ENCODE results near the gene VPS50.

DNA sequence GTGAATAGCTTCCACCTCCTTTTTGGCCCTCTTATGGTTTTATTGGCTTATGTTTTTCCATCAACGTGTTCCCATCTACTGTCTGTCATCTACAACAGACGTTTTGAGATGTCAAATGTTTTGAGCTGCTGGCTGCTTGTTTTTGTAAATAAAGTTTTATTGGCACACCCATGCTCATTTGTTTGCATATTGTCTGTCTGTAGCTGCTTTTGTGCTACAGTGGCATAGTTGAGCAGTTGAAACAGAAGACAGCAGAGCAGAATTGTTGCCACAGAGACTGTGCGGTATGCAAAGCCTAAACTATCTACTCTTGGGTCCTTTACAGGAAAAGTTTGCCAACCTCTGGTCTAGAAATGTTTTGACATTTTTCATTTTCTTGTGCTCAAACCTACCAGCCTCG is 88.7 kb downstream of the VPS50 start:
- TF ChIP-seq CEBPB (IDR thresholded peaks at IDR 0.05) (no peak), YY1 (IDR thresholded peaks at IDR 0.05; ENCODE audit: low read depth) (no peak), CREB1 (IDR thresholded peaks at IDR 0.05; ENCODE audit: low read depth) (no peak), EP300 (IDR thresholded peaks at IDR 0.05; ENCODE audit: borderline replicate concordance) (no peak), MAX (IDR thresholded peaks at IDR 0.05) (no peak), RAD21 (IDR thresholded peaks at IDR 0.05; ENCODE audit: low read depth) (no peak), TCF12 (IDR thresholded peaks at IDR 0.05; ENCODE audit: low read depth) (no peak), TAF1 (IDR thresholded peaks at IDR 0.05; ENCODE audit: low read depth) (no peak), USF1 (IDR thresholded peaks at IDR 0.05) (no peak), TEAD4 (IDR thresholded peaks at IDR 0.05) (no peak), ZBTB7A (IDR thresholded peaks at IDR 0.05; ENCODE audit: low read depth) (no peak), EGR1 (IDR thresholded peaks at IDR 0.05) (no peak)
- TF ChIP-seq, protein P1, sequence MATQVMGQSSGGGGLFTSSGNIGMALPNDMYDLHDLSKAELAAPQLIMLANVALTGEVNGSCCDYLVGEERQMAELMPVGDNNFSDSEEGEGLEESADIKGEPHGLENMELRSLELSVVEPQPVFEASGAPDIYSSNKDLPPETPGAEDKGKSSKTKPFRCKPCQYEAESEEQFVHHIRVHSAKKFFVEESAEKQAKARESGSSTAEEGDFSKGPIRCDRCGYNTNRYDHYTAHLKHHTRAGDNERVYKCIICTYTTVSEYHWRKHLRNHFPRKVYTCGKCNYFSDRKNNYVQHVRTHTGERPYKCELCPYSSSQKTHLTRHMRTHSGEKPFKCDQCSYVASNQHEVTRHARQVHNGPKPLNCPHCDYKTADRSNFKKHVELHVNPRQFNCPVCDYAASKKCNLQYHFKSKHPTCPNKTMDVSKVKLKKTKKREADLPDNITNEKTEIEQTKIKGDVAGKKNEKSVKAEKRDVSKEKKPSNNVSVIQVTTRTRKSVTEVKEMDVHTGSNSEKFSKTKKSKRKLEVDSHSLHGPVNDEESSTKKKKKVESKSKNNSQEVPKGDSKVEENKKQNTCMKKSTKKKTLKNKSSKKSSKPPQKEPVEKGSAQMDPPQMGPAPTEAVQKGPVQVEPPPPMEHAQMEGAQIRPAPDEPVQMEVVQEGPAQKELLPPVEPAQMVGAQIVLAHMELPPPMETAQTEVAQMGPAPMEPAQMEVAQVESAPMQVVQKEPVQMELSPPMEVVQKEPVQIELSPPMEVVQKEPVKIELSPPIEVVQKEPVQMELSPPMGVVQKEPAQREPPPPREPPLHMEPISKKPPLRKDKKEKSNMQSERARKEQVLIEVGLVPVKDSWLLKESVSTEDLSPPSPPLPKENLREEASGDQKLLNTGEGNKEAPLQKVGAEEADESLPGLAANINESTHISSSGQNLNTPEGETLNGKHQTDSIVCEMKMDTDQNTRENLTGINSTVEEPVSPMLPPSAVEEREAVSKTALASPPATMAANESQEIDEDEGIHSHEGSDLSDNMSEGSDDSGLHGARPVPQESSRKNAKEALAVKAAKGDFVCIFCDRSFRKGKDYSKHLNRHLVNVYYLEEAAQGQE (IDR thresholded peaks at IDR 0.05; ENCODE audit: low read depth): no peak
